Glomerular visceral epithelial cell (primary cell): ENCODE measurements around the gene SNED1.

ENCODE experiments used
- DNase-seq: peaks from one replicate; pipeline ENCODE4 v3.0.0-alpha.2; 2016; ENCODE audit errors: extremely low spot score

Gene SNED1

DNA sequence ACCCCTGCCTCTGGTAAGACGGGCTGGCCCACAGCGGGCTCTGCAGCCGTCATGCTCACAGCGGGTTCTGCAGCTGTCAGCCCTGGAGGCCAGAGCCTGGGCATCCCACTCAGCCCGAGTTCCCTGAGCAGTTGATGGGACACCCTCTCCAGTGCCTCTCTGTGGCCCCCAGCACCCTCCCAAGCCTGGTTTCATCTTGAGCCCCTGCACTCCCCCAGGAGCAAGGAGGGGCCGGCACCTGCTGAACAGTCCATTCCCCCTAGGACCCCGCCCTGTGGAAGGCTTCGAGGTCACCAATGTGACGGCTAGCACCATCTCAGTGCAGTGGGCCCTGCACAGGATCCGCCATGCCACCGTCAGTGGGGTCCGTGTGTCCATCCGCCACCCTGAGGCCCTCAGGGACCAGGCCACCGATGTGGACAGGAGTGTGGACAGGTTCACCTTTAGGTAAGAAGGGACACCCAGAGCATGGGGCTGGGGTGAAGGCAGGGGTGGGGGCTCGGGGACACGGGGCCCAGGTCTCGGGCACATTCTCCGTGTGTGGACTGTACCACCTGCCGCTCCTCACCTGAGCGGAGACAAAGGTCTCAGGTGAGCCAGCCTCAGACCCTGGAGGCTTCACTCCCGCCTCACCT is 69.2 kb downstream of the SNED1 start:
- DNase-seq = no peak

DNA sequence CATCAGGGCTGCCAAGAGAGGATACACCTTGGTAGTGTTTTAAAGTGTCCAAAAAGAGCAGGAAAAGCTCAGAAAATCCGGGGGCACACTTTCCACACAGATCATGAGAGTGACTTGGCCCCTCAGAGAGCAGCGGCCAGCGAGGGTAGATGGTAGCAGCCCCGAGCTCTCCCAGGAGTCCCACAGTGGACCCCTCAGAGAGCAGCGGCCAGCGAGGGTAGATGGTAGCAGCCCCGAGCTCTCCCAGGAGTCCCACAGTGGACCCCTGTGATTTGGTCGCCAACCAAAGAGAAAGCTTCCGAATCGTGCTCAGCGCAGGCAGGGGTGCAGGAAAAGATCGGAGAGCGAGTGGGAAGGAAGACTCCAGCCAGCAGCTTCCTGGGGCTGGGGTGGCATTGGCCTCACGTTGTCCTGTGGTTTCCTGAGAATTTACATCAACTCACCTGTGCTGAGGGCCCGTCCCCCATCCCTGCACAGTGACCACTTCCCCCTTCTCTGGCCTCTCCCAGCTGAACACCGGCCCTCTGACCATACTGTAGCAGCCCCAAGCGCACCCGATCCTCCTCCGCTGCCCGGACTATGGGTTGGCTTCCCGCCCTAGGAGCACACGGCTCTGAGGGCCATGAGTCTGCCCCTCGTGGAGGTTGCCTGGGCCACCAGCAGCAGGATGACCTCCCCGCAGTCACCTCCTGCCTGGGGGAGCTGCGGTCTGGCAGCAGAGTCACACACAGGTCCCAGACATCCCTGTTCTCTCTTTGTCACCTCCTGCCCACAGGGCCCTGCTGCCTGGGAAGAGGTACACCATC is 69.9 kb downstream of the SNED1 start:
- DNase-seq = no peak

DNA sequence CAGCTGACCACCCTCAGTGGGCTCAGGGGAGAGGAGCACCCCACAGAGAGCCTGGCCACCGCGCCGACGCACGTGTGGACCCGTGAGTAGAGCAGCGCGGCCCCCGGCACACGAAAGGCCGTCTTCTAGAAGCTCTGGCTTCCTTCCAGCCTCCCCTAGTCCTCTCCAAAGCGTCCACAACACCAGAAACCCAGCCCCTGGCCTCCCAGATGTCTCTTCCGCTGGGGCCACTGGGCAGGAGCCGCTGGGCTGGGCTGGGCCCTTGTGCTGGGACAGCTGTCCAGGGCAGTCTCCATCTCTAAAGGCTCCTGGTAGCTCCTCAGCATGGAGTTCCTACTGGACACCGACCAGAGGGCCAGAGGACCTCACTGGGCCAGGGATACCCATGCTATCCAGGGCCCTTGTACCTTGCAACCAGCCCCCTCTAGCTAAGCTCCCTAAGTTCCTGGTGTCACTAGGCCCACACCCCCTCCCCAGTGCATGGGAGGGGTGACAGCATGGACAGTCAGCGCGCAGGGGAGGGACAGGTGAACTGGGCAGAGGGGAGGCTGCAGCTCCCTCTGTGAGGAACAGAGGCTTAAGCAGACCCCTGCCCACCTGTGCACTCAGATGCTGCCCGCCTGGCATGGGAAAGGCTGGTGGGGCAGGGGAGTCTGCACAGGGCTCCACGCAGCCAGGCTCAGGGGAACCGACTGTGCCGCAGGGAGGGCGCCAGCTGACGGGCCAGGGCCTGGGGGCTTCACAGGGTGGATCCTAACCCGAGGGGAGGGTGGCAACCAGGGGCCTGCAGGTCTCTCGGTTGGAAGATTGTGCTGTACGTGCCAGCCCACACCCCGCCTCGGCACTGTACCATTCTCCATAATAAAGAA is 70.8 kb downstream of the SNED1 start:
- DNase-seq = no peak

GRCh38 chr2:241069821-241070281 is 71.4 kb downstream of the SNED1 start:
- DNase-seq = no peak

DNA sequence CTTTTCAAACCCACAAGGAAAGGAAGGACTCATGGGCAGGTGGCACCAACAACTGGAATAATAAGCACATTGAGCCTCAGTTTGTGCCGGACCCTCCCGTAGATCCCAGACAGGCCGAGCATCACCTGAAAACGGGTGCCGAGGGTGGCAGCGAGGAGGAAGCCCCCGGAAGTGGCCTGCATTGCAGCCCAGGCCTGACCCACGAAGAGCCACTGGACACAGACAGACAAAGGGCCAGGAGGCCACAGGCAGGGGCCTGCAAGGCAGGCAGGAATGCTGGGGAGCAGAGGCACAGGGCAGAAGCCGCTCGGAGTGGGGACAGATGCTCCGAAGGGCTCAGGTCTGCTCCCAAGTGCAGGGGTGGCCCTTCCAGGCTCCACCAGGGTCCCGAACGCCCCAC is 71.9 kb downstream of the SNED1 start:
- DNase-seq = no peak

GRCh38 chr2:241070811-241071676 is 72.6 kb downstream of the SNED1 start:
- DNase-seq = no peak

DNA sequence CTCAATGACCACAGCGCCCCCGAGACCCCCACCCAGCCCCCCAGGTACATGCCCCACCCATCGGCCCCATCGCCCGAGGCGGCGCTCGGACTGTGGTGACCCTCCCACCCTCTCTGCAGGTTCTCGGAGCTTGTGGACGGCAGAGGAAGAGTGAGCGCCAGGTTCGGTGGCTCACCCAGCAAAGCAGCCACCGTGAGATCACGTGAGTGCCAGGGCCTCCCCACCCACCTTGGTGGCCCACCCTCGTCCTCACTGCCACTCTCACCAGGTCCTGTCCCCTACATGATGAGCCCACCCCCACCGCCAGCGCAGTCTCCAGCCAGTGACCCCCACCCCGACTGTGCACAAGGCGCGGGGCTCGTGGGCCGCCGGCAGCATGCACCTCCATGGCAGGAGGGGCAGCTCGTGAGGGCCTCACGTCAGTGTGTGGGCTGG is 73.3 kb downstream of the SNED1 start:
- DNase-seq = no peak

DNA sequence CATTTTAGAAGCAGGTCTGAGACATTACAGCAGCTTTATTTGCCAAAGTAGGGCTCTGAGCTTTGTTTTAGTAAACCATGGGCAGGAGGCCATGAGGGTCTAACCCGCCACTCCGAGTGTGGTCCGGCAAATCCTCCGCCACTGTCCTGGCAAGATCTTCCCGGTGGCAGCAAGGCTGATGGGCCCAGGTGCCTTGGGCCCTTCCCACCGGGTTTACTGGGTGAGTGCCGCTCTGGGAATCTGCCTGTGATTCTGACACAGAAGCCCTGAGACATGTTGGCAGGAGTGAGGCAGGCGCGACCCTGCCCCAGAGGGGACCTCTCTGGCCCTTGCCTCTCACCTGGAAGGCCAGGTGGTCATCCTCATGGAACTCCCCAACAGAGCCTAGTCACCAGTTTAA is 73.7 kb downstream of the SNED1 start:
- no peak for DNase-seq

DNA sequence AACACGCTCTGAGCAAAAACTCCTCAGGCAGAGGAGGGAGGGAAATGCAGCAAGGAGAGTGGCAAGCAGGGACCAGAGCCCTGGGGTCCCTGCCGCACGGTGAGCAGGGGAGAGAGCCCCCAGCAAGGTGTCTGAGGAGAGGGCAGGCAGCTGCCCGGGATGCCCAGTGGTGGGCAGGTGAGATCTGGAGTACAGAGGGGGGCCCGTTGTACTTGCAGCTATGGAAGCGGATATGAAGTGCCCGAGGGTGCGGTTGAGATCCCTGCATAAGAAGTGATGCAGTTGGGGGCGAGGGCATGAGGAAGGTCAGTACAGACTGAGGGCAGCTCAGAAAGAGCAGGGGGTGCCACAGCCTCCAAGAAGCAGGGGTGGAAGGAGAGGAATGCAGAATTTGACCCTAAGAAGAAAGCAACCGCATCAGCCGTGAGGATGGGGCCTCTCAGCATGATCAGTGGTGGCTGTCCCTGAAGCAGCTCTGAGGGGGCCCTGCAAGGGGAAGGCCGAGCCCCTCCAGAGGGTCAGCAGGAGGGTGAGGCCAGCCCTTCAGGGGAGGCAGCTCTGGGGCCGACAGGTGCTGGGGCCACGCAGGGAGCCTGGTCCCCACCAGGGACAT is 74.2 kb downstream of the SNED1 start:
- DNase-seq = no peak

- no peak for DNase-seq
Observed at GRCh38 chr2:241073166-241074064, 75.0 kb downstream of the SNED1 start.

GRCh38 chr2:241074065-241074818 is 75.8 kb downstream of the SNED1 start:
- no peak for DNase-seq

DNA sequence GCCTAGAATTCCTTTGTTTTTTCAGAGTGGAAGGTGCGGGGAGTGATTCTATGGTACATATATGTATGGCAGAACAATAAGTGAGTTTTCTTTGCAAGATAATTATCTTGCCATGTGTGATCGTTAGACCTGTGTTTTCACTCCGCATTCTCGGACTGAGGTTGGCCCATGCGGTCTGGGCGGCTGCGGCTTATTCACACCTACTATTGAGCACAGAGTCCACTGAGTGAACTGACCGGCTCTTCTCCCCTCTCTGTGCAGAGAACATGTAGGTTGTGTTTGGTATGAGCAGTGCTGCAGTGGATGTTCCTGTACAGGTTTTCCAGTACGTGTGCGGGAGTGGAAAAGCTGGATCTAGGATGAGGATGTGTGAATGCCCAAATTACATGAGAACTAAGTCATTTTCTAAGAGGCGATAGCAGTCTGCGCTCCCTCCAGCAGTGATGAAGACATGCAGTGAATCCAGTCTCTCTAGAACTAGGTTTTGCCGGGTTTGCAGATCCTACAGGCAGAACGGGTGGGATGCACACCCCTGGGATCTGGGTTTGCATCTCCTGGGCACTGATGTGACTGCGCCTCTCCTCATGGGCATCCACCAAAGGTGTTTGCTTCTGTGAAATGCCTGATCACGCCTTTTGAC is 76.6 kb downstream of the SNED1 start:
- no peak for DNase-seq

- no peak for DNase-seq
Observed at GRCh38 chr2:241080405-241081189, 82.2 kb downstream of the SNED1 start.

DNA sequence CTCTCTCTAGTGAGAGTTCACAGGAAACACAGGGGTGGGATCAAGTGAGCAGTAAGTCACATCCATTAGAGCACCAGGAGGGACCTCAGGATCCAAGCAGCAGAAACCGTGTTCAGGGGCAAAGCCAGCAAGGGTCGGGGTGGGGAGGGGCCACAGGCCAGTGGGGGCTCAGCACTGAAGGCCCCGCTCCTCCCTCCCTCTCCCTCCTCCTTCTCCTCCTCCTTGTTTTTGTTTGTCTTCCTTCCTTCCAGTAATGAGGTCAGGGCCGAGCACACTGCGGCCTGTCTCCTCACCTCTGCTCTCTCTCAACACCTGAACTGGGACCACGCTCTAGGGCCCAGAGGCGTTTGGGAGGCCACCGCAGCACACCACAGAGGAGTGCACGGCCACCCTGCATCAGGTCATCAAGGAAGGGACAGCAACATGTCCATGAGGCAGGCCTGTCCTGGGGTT is 82.8 kb downstream of the SNED1 start:
- no peak for DNase-seq

- DNase-seq = no peak
Observed at GRCh38 chr2:241081643-241082340, 83.4 kb downstream of the SNED1 start.

GRCh38 chr2:241082341-241083090 is 84.1 kb downstream of the SNED1 start:
- no peak for DNase-seq

- no peak for DNase-seq
Observed at GRCh38 chr2:241083091-241083415, 84.6 kb downstream of the SNED1 start.
